Brain microvascular endothelial cell (primary cell): ENCODE data around the gene PRKN.

ENCODE experiments used
- DNase-seq: peaks from one replicate; pipeline ENCODE4 v3.0.0-alpha.2; 2020
- H3K27ac ChIP-seq: fragments of 250-450 bp; sonication (Bioruptor Pico); 2 replicates; pipeline ENCODE4 v1.5.1; 2020; ENCODE audit warnings: mild to moderate bottlenecking, moderate library complexity
- H3K27me3 ChIP-seq: fragments of 250-450 bp; sonication (Bioruptor Pico); replicated peaks from 2 replicates; pipeline ENCODE4 v1.5.1; 2020; ENCODE audit warnings: mild to moderate bottlenecking
- H3K36me3 ChIP-seq: fragments of 250-450 bp; sonication (Bioruptor Pico); replicated peaks from 2 replicates; pipeline ENCODE4 v1.5.1; 2020; ENCODE audit warnings: mild to moderate bottlenecking
- H3K4me3 ChIP-seq: 2 replicates; pipeline ENCODE4 v1.5.1; 2011; ENCODE audit warnings: low read depth, mild to moderate bottlenecking, control low read depth, low read length, moderate library complexity
- CTCF ChIP-seq: IDR thresholded peaks from 2 replicates; pipeline ENCODE4 v1.5.1; 2011; ENCODE audit warnings: low read depth, mild to moderate bottlenecking, moderate library complexity, low read length, control low read depth, inconsistent platforms; ENCODE audit errors: missing control alignments
- in situ Hi-C: cut with HindIII; loops from 2 replicates; pipeline ENCODE4 v1.10.0; 2017; ENCODE audit warnings: low sequenced_read_pairs, low pct_ligation_motif_present

PRKN gene

GRCh38 chr6:161736781-161737292 is 990.7 kb downstream of the PRKN start:
- in situ Hi-C loops: no loop called here
- no peak for DNase-seq
- Histone ChIP-seq H3K27me3 (no peaks in the 10 kb centered on the region), H3K36me3 (no peaks in the 10 kb centered on the region), H3K4me3 (no peak overlapping the region), H3K27ac (no peak overlapping the region)
- TF ChIP-seq CTCF: no peak

GRCh38 chr6:161736326-161736725 is 991.2 kb downstream of the PRKN start:
- no peak for DNase-seq
- Histone ChIP-seq H3K27ac (no peak overlapping the region), H3K4me3 (no peak overlapping the region), H3K36me3 (no peaks in the 10 kb centered on the region), H3K27me3 (no peaks in the 10 kb centered on the region)
- in situ Hi-C loops: no loop called here
- TF ChIP-seq CTCF: no peak

GRCh38 chr6:161732594-161732993 is 995.0 kb downstream of the PRKN start:
- Histone ChIP-seq H3K27ac (no peak overlapping the region), H3K4me3 (no peak overlapping the region), H3K36me3 (no peaks in the 10 kb centered on the region), H3K27me3 (no peaks in the 10 kb centered on the region)
- in situ Hi-C loops: no loop called here
- TF ChIP-seq CTCF: no peak
- DNase-seq: no peak

GRCh38 chr6:161727083-161727833 is 1000.3 kb downstream of the PRKN start:
- no peak for DNase-seq
- Histone ChIP-seq H3K36me3 (no peaks in the 10 kb centered on the region), H3K4me3 (no peak overlapping the region), H3K27ac (no peak overlapping the region), H3K27me3 (no peaks in the 10 kb centered on the region)
- in situ Hi-C loops: no loop called here
- no peak for TF ChIP-seq CTCF

GRCh38 chr6:161722394-161722793 is 1005.2 kb downstream of the PRKN start:
- Histone ChIP-seq H3K36me3 (no peaks in the 10 kb centered on the region), H3K27ac (no peak overlapping the region), H3K27me3 (no peaks in the 10 kb centered on the region), H3K4me3 (no peak overlapping the region)
- in situ Hi-C loops: no loop called here
- TF ChIP-seq CTCF: no peak
- DNase-seq: no peak

GRCh38 chr6:161721511-161721910 is 1006.1 kb downstream of the PRKN start:
- Histone ChIP-seq H3K27ac (no peak overlapping the region), H3K4me3 (no peak overlapping the region), H3K36me3 (no peaks in the 10 kb centered on the region), H3K27me3 (no peaks in the 10 kb centered on the region)
- no peak for TF ChIP-seq CTCF
- no peak for DNase-seq
- in situ Hi-C loops: no loop called here
